Muscle of back (tissue), 11 donors: ENCODE data around the gene ARHGAP15. TPM values are rescaled to one million over a fixed set of nuclear protein-coding genes. Genes with fewer than 3 reads are reported as not detected.

Experiments
- DNase-seq, 3 donors: peaks; one replicate each; pipeline versions ENCODE4 v3.0.0 to v3.0.0-alpha.2; 2013
- polyA plus RNA-seq, 10 donors: library from polyadenylated mRNA; unstranded; fragments of 120-200 nt; gene quantifications; one replicate each; pipeline ENCODE4 v1.2.1, GENCODE V29; 2013; ENCODE audit not compliant: insufficient read length in 10 of 10

Gene ARHGAP15
- polyA plus RNA-seq, 10 donors: 6.3 to 14.6 (median 10.2) TPM

DNA sequence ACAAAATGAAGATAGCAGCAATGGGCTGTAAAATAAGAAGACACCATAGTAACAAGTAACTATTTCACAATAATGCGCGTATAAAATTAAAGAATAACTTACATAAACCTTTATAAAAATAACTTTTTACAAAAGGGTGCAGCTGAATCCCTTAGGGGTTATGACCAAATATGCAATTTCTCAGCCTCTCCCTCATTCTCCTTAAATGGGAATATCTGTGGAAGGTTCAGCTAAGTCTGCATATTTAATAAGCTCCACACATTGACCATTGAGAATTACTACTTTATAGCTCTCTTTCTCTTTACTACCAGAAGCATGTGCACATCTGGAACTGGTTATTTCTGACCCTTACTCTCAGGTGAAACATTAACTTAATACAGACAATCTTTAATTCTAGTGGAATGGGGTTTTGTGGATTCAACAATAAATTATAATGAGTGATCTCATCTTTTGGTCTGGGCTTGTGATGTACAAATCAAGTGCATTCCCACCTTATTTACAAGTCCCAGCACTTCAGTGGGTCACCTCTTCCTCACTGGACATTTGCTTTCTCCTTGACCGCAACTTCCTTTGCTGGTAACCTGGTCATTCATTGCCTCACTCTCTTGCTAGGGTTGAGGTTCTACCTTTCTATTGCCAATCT lies 15.7 kb downstream of the ARHGAP15 start:
- DNase-seq: no peak

DNA sequence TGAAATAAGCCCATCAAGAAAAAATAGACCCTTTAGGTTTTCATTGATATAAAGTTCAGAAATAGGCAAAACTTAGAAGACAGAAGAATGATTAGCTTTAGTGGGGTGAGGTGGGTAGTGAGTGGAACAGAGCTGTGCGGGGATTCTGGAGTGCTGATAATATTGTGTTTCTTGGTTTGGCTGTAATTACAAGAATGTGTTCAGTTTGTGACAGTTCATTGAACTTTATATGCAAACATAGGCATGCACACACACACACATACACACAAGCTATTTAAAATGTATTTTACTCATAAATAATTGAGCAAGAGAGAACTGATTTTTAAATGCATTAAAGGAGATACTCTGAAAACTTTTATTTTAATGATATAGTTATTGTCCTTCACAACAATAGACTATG lies 17.1 kb downstream of the ARHGAP15 start:
- no peak for DNase-seq

DNA sequence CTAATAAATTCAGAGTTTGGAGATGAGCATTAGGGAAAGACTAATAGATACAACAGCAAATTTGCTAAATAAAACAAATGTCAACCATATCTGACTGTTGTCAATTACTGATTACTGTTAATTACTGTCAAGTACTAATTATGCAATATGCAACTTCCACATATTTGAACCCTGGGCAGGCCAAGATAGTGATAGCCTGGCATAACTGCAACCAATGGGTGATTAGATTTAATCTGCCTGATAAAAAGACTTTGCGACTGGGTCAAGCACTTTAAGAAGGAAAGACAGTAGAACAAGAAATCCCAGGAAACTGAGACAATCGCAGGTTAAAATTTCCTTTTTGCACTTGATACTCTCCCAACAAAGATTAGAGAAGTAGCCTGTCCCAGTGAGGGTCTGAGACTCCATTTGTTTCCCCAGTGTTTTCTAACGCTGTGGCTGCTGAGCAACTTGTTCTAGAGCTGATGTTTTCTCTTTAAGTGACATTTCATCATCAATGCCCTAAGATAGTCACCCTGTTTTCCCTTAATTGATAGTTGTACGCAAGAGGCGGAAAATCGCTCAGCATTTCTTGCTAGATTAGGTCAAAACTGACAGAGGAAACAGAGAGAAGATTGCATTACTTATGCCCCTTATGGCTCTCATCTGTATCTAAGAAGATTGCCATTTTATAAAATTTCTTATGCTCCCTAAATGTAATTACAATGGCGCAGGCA lies 17.8 kb downstream of the ARHGAP15 start:
- no peak for DNase-seq

DNA sequence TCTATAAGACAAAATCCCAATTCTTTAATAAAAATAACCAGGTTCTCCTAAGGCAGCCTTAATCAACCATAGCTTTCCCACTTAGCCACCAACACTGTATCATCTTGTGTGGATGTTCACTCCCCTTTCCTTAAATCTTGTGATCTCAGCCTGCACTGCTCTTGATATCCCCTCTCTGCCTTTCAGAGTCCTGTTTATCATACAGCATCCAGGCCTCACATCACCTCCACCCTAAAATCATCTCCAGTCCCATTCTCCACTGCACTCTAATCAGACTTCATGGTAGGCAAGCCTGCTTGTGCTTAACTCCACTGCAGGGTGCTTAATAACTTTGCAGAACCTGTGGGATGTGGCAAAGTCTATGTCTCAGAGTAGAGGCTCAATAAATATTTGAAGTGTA lies 18.8 kb downstream of the ARHGAP15 start:
- DNase-seq: no peak

DNA sequence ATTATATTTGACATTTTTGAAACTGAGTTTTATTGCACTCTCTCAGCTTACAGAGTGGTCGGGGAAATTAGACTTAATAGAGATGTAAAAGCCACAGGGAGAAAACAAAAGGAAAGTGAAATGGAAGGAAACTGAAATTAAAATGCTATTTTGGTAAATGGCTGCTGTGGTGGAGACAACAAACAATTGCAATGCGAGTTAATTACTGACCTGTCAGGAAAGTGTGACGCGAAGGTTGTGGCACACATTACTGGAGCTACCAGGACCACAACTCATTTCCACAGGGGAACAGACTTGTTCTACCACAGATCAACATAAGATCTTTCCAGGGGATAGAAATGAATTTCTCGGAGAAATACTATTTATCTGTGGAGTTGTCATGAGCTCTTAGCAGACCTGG lies 19.5 kb downstream of the ARHGAP15 start:
- DNase-seq: no peak

DNA sequence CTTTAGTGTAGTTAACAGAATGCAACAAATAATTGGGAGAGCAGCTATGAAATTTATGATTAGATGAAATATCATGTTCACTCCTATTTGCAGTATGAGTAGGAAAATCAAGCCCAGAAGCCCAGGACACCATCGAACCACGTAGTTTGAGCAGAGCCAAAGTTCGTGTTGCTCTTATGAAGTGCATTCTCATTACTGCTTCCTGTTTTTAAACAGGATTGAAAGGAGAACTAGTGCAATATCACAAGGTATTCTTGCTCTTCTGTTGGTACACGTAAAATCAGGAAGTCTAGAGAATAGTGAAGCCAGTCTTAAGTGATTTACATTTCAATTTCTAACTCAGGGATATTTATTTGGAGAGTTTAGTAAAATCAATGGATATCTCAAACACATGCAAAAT lies 21.1 kb downstream of the ARHGAP15 start:
- no peak for DNase-seq

DNA sequence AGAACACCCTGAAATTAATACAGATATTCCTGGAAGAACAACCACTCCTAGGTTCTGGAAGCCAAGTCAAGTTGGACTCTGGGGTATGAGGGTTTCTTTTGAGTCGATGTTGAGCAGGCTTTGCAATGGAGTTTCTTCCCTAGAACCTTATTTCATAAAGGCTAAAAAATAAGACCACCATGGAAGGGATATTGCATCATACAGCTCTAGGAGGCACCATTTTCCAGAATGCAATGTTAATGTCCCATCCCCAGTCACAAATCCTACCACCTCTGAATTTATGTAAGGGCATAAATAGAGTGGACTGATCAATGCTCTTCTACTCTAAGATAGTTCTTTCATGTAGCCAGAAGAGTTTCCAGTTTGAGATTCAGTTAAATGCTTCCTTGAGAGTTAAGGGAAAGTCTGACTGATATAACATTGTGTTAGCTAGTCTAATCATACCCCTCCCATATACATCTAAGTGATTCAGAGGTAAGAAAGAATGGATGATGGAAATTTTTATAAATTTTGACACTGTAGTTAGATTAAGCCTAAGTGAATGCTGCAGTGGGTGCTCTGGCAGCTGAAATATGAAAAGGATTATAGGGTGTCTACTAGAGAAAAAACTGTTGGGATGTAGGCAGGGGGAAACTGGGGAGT lies 22.0 kb downstream of the ARHGAP15 start:
- DNase-seq: no peak

DNA sequence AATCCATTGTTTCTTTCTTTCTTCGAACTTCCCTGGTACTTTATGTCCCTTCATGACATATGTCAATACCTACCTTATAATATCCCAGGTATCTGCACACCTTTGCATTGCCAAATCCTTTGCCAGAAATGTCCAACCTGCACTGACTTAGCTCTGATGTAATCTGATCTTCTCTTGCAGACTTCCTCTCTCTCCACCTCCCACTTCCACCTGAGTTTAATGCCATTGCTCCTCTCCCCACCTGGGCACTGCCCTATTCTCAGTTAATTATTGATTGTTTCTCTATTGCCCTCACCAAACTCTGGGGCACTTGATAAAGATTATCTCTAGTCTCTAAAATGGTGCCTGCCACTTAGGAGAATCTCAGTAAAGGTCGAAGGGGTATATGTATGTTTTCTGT lies 23.0 kb downstream of the ARHGAP15 start:
- no peak for DNase-seq

DNA sequence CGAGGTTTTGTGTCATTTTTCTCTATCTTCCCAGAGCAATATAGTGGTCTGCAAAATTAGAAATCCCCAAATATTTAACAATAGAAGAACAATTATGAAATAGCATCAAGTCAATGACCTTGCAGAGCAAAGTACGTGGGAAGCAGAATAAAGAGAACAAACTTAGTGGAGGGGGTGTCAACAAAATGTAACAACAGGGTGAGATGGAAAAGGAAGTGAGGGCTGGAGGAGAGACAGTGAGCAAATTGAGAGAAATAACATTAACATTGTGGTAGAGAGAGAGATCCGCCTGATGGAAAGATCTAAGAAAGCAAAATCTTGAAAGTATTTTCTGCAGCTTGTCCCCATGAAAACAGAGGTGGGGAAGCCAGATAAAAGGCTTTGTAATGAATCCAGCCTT lies 23.4 kb downstream of the ARHGAP15 start:
- DNase-seq: no peak

DNA sequence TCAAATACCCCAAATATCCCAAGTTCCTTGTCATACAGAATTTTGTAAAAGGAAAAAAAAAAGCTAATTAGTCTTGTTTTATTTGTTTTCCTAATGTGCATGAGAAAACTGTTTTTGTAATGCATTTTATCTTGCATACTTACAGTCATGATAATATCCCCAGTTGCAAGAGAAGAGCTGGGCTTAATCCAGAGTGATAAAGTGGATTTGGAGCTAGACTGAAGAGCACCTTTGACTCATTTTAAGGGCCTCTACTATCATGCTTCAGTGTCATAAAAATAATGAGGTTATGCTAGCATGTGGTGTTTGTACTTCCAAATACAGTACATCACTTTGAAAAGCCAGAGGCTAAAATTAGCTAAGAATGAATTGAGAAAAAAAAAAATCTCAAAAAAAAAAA lies 26.4 kb downstream of the ARHGAP15 start:
- DNase-seq: no peak

DNA sequence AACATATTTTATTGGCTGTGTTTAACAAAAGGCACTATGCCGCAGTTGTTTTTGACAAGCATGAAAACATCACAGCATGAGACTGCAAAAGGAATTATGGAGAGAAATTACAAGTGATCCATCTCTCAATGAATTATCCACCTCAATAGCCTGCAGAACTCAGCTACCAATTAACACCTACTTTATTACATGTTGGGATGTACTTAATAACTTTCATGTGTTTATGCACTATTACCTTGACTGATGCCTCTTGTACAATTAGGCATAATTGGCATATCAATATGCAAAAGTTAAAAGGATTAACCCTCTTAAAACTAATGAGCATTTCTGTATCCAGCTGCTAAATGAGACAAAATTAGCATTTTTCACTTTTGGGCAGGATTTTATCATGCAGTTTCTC lies 27.8 kb downstream of the ARHGAP15 start:
- no peak for DNase-seq

DNA sequence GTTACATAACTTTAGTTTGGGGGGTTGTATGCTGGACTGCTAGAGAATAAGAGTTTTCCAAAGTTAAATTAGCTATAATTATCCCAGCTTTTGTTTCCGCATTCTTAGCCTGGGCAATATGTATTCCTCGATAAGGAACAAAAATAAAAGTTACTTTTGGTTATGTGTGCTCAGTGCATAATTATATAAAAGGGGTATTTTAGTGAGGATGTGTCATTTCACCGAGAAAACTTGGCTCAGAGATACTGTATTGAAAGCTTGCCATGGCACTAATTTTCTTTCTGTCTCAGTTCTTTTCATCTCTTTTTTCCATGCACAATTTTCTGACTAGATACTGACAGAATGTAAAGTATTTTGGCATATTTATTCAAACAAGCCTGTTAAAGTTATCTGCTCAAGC lies 28.2 kb downstream of the ARHGAP15 start:
- no peak for DNase-seq

DNA sequence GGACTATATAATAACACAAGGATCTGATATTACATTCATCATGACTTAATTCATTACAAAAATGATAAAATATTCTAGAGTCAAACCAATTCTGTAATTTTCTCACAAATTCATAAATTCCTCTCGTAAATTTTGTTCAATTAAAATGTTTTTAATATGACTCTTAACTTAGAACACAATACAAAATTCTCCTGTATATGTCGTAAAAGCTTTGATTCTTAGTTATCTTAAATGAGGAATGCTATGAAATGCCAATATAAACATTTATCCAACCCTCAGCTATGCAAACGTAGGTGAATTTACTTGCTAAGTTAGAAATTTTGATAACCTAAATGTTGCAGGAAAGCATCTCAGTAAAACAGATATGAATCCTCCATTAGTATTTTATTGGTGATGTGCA lies 28.9 kb downstream of the ARHGAP15 start:
- no peak for DNase-seq

DNA sequence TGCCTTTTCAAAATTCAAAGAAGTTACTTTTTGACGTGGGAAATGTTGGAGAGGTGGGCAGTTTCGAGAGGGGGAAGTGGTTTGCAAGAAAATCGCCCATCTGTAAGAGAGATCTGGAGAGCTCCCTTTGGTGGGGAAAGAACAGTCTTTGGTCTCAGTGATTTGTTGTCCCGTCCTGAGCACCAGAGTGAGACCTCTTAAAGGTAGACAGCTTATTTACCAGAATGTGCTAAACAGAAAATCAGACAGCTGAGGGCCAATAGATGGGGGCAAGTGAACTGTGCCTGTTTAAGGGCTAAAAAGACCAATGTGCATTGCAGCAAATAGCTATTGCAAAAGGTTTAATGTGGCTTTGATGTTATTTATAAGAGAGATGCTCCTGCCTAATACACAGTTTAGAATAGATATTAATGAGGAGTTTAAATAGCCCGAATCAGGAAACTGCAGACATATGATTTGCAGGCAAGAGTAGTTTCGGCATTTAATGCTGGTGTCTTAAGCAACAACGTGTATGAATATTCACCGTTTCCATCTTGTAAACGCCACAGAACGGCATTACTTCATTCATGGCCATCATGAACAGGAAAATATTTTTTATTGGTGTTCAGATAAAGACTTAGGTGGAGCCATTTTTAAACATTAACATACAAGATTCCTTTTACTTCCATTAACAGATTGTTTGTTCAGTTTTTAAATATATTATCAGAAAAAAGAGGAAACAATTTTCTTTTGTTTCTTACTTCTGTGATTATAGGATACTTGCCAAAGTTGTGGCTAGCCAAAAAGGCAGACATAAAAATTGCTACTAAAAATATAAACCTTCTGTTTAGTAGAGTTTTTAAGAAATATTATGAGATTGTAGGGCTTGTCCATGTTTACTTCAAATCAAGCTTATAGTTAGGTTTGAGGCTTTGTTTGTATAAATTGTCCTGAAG lies 29.6 kb downstream of the ARHGAP15 start:
- no peak for DNase-seq

DNA sequence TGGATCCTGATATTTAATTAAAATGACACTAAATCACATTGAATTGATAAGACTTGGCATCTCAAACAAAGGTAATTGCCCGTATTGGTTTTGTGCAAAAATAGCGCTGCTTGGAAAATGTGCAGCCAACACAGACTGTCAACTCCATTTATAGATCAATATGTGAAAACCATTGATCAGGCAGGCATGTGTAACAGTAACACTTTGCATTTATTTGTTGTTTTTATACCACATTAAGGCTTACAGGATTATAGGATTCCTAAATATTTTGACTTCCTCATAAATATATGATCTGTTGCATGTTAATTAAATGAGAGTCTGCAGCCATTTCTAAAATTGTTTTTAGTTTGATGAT lies 30.2 kb downstream of the ARHGAP15 start:
- no peak for DNase-seq

DNA sequence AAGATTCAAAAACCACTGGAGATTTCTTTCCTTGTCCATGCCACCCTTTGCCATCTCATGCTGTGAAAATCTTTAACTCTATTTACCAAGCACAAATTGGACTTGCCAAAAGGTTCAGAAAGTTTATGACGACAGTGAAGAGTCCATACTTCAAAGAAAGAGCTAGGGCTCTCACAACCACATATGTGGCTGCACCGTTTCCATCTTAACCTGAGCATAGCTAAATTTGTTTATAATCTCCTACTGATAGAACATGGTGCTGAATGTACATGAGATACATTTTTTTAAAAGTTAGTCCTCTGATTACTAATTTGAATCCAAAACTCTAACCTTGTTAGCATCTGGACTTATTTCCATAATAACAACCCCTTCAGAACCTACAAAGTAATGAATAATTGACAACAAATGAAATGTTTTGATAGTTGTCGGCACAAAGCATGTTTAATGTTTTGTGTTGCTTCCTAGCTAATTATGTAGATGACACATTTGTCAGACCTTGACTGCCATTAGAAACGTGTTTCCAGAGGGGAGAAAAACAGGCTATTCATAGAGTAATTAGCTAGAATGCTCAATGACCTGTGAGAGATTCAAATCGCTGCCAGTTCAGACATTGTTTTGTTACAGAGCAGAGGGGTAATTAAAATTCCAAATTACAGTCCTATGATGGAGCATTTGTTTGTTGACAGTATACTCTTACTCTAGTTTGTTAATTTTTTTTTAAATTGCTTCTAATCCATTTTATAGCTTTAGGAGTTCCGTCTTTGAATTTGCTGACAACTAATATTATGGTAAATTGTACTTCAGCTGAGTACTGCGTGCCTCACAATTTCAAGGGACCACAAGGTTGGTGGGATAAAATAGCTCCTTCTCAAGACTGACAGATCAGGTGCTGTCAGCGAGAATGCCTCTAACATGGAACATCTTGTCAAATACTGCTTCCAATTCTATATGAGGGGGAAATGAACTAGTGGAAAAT lies 31.8 kb downstream of the ARHGAP15 start:
- DNase-seq: no peak

DNA sequence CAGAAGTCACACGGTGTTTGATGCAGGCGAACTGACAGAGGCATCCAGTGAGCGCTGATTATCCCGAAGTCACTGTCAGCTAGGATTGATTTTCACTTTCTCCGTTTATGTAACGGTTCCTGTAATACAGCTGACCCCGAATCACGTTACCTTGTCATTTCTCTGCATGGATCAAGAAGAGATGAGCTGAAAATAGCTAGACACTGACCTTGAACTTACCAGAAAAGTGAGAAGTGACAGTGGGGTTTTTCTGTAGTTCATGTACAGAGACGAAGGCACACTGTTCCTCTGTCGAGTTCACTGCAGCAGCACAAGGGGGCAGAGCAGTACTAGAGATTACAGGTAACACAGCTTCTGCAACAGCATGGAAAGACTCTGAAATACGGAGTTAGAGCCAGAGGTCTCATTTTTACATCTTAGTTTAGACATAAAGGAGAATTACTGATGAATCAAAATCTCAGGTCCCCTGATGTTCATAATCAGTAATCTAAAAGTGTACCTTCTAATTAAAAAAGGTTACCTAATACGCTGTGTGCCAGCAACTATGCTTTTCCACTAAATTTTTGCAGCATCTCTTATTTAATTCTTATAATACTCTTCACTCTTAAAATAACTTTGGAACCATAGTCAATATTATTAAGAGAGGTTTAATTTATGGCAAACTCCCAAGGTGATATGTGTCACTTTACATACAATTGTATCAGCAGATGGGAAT lies 33.1 kb downstream of the ARHGAP15 start:
- DNase-seq: peak; percentile 41 to 72 (median 54)

DNA sequence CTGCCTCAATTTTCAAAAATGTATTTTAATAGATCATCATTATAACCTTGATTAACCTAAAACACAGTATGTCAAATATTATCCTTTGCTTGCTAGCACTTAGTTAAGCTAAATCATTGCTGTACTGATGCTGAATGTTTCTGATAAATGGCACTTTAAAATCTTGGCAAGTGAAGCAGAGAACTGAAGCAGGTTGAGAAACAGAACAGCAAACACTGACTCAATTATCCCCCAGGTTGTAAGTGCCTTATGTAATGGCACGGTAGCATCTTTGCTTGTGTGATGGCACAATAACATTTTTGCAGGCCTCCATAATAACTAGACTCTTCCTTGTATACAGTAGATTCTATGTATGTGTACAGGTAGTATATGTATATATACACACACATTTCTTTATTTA lies 33.8 kb downstream of the ARHGAP15 start:
- no peak for DNase-seq

DNA sequence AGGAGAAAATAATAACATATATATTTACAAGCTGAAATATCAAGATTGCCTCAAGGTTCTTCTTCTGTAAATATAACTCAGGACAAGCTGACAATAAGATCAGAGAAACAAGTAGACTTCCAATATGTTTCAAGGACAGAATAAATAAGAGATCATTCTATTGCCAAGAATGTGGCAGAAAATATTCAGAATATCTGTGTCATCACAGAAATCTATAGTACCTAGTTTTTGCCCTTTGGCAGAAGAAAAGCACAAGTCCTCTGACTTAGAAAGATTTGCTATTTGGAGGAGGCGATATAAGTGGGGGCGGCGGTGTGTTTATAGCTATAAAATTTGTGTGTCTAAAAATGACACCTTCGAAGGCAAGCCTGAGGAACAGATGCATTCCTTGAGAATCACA lies 34.3 kb downstream of the ARHGAP15 start:
- no peak for DNase-seq

DNA sequence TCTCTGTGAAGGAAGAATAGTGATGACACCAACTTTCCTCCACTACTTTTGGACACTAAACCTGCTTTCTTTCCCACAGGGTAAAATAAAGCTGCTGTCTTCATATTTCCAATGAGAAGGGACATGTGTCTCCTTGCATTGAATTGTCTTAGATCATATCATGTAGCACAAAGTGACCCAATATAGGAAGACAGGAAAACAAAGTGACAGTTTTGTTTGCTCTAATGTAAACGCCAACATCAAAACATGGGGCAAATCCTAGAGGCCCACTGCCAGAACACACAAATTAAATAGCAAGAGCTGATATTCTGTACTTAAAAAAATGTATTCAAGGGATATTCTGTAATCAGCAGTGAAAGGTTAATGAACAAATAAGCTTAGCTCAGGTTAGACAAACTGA lies 36.1 kb downstream of the ARHGAP15 start:
- no peak for DNase-seq
